ENCODE results near the gene CYP19A1. TPM values are rescaled to one million over a fixed set of nuclear protein-coding genes. Genes with fewer than 3 reads are reported as not detected.

The CYP19A1 gene
- total RNA-seq, 1 donor from 2014 or later: not detected

DNA sequence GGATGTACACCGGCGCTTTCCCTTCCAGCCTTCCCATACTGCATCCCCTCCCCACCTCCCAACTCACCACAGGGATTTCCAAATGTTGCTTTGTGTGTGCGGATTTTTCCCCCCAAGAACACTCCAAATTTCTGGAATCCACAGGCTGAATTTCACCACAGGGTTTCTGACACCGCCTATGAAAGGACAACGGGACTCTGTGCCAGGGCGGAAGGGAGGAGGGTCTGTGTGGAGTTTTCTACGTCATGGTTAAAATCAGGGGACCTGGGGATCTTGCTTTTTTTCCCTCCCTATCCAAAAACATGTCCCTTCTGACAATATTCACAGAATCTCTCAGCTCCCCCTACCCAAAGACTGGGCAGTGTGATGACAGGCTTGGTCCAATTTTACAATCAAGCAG is 14.6 kb downstream of the CYP19A1 start:
- Mint-ChIP-seq H3K36me3 (no peaks in the 10 kb centered on the region), H3K27me3 (ENCODE audit: low read depth) (no peaks in the 10 kb centered on the region), H3K27ac (no peak overlapping the region), H3K4me3 (no peak overlapping the region), H3K4me1 (no peaks in the 10 kb centered on the region), H3K9me3 (no peaks in the 10 kb centered on the region)
- TF ChIP-seq, protein P1, sequence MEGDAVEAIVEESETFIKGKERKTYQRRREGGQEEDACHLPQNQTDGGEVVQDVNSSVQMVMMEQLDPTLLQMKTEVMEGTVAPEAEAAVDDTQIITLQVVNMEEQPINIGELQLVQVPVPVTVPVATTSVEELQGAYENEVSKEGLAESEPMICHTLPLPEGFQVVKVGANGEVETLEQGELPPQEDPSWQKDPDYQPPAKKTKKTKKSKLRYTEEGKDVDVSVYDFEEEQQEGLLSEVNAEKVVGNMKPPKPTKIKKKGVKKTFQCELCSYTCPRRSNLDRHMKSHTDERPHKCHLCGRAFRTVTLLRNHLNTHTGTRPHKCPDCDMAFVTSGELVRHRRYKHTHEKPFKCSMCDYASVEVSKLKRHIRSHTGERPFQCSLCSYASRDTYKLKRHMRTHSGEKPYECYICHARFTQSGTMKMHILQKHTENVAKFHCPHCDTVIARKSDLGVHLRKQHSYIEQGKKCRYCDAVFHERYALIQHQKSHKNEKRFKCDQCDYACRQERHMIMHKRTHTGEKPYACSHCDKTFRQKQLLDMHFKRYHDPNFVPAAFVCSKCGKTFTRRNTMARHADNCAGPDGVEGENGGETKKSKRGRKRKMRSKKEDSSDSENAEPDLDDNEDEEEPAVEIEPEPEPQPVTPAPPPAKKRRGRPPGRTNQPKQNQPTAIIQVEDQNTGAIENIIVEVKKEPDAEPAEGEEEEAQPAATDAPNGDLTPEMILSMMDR (IDR thresholded peaks at IDR 0.05; ENCODE audit: unreplicated experiment): no peak
- no peak for DNase-seq (ENCODE audit: low spot score in 2 of 2, unreplicated experiment in 2 of 2)

DNA sequence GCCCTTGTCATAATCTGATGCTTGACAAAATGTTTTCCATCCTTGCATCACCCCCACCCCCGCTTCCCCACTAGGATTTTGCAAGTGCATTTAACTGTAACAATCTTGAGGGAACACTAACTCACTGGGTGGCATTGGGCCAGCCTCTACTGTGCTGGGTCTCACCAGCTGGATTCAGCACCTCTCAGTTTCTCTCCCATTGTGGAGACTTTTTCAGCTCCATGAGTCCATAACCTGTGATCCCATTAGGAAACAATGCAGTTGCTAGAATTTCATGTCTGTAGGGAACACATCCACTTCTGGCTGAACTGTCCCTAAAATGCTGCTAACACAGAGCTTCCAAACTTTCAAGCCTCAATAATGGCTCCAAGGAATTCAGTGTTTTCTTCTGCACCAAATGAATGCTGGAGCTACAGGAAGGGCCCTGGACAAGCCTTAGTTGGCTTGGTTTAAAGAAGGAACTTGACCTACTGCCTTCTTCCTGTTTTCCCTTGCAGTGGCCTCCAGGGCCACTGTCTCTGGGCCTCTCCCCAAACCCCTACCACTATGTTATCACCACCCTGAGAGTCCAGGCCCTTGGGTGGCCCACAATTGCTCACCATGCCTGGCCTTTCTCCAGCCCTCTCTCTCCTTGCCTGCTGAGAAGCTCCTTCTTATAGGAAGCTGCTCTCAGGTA is 15.6 kb downstream of the CYP19A1 start:
- no peak for DNase-seq (ENCODE audit: low spot score in 2 of 2, unreplicated experiment in 2 of 2)
- Mint-ChIP-seq H3K27ac (no peak overlapping the region), H3K4me1 (no peaks in the 10 kb centered on the region), H3K27me3 (ENCODE audit: low read depth) (no peaks in the 10 kb centered on the region), H3K9me3 (no peaks in the 10 kb centered on the region), H3K36me3 (no peaks in the 10 kb centered on the region), H3K4me3 (no peak overlapping the region)
- TF ChIP-seq, protein P1 (IDR thresholded peaks at IDR 0.05; ENCODE audit: unreplicated experiment): no peak

DNA sequence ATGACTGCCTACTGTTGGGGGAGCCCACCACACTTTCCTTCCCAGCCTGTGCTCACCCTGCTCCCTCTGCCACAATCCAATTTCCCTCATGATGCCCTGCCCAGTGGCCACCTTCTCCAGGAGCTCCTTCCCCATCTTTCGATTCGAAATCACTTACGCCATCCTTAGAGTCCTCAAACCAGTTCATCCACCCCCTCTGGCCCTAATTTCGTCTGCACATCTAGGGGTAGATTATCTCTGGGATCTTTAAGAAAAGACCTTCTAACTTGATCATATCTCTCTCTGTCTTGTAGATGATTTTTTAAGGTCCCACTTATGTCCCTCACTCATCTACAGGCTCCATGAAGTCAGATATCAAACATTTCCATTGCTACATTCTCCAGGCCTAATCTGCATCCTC is 17.1 kb downstream of the CYP19A1 start:
- TF ChIP-seq, protein P1 (IDR thresholded peaks at IDR 0.05; ENCODE audit: unreplicated experiment): no peak
- Mint-ChIP-seq H3K4me3 (no peak overlapping the region), H3K9me3 (no peaks in the 10 kb centered on the region)

DNA sequence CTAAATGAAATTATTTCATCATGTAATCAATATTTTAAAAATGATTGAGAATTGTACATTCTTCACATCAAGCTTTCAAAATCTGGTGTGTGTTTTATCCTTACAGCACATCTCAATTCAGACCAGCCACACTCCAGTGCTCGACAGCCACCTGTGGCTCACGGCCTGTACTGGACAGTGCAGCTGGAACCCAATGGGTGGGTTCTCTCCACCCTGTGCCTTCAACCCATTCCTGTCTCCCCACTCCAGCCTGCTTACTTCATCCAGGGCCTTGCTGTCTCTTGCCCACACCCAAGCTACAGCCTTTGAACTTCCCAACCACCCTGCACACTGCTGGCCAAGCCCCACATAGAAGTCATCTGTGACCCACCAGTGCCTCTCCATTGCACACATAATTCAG is 17.6 kb downstream of the CYP19A1 start:
- TF ChIP-seq, protein P1 (IDR thresholded peaks at IDR 0.05; ENCODE audit: unreplicated experiment): no peak
- Mint-ChIP-seq H3K9me3 (no peaks in the 10 kb centered on the region), H3K4me3 (no peak overlapping the region), H3K36me3 (no peaks in the 10 kb centered on the region), H3K27me3 (ENCODE audit: low read depth) (no peaks in the 10 kb centered on the region), H3K27ac (no peak overlapping the region), H3K4me1 (no peaks in the 10 kb centered on the region)
- no peak for DNase-seq (ENCODE audit: low spot score in 2 of 2, unreplicated experiment in 2 of 2)

More for the DNA sequence above, 17.1 kb downstream of the CYP19A1 start:
- Mint-ChIP-seq H3K36me3 (no peaks in the 10 kb centered on the region), H3K27ac (no peak overlapping the region), H3K27me3 (ENCODE audit: low read depth) (no peaks in the 10 kb centered on the region), H3K4me1 (no peaks in the 10 kb centered on the region)
- no peak for DNase-seq (ENCODE audit: low spot score in 2 of 2, unreplicated experiment in 2 of 2)

DNA sequence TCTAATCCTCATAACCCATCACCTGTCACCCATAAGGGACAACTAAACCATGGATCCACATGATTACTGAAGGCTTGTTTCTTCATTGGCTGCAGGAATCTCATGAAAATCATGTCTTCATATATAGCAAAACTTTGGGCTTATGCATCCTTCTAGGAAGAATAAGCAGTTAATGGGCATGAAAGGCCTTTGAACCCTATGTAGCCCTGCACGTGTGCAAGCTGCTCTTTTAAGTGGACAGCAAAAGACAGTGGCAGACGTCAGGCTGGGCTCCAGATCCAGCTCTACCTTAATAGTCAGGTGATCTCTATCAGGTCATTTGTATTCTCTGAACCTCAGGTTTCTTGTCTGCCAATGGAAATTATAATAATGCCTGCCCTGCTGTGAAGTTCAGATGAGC is 18.9 kb downstream of the CYP19A1 start:
- H3K4me1 Mint-ChIP-seq: peaks cover 2% of the 10 kb centered on the region
- H3K36me3 Mint-ChIP-seq: no peaks in the 10 kb centered on the region
- H3K9me3 Mint-ChIP-seq: no peaks in the 10 kb centered on the region
- no peak for DNase-seq (ENCODE audit: low spot score in 2 of 2, unreplicated experiment in 2 of 2)
- H3K27ac Mint-ChIP-seq: no peak overlapping the region
- TF ChIP-seq, protein P1 (IDR thresholded peaks at IDR 0.05; ENCODE audit: unreplicated experiment): no peak
- H3K27me3 Mint-ChIP-seq (ENCODE audit: low read depth): no peaks in the 10 kb centered on the region
- H3K4me3 Mint-ChIP-seq: no peak overlapping the region

Data from mesothelial cell of epicardium (in vitro differentiated cells).